ENCODE data around the gene TMEM132D. TPM values are rescaled to one million over a fixed set of nuclear protein-coding genes. Genes with fewer than 3 reads are reported as not detected.

The TMEM132D gene
- total RNA-seq, 1 donor from 2014 or later = 0.06 TPM

GRCh38 chr12:129234209-129234608, 669.6 kb downstream of the TMEM132D start:
- DNase-seq (ENCODE audit: low read depth) = no peak
- no peak overlapping the region for H3K4me3 ChIP-seq (ENCODE audit: low read depth, low read length)
- TF ChIP-seq, protein P1, sequence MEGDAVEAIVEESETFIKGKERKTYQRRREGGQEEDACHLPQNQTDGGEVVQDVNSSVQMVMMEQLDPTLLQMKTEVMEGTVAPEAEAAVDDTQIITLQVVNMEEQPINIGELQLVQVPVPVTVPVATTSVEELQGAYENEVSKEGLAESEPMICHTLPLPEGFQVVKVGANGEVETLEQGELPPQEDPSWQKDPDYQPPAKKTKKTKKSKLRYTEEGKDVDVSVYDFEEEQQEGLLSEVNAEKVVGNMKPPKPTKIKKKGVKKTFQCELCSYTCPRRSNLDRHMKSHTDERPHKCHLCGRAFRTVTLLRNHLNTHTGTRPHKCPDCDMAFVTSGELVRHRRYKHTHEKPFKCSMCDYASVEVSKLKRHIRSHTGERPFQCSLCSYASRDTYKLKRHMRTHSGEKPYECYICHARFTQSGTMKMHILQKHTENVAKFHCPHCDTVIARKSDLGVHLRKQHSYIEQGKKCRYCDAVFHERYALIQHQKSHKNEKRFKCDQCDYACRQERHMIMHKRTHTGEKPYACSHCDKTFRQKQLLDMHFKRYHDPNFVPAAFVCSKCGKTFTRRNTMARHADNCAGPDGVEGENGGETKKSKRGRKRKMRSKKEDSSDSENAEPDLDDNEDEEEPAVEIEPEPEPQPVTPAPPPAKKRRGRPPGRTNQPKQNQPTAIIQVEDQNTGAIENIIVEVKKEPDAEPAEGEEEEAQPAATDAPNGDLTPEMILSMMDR (conservative IDR thresholded peaks at IDR 0.05; ENCODE audit: low read depth, low read length) = no peak

GRCh38 chr12:129231491-129231890, 672.3 kb downstream of the TMEM132D start:
- no peak overlapping the region for H3K4me3 ChIP-seq (ENCODE audit: low read depth, low read length)
- TF ChIP-seq, protein P1 (conservative IDR thresholded peaks at IDR 0.05; ENCODE audit: low read depth, low read length) = no peak
- DNase-seq (ENCODE audit: low read depth) = no peak

GRCh38 chr12:129230995-129231394, 672.8 kb downstream of the TMEM132D start:
- H3K4me3 ChIP-seq (ENCODE audit: low read depth, low read length) = no peak overlapping the region
- no peak for DNase-seq (ENCODE audit: low read depth)
- TF ChIP-seq, protein P1 (conservative IDR thresholded peaks at IDR 0.05; ENCODE audit: low read depth, low read length) = no peak

DNA sequence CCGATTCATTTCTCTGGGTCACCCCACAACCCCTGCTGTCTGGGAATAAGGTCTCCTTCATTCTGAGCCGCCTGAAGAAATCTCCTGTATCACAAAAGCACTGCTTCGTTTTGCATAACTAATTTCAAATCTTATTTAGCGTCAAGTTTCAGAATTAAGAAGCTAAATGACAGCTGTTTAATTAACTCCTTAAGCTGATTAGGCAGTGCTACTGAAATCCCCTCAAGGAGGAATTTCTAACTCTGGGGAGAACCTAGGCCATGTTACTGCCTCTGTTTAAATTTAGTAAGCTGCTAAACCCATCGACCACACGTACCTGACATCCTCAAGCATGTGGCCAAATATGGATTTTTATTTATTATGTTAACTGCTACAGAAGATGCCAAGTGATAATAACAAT, 677.0 kb downstream of the TMEM132D start:
- no peak overlapping the region for H3K4me3 ChIP-seq (ENCODE audit: low read depth, low read length)
- DNase-seq (ENCODE audit: low read depth) = no peak
- TF ChIP-seq, protein P1 (conservative IDR thresholded peaks at IDR 0.05; ENCODE audit: low read depth, low read length) = no peak

GRCh38 chr12:129226005-129226404, 677.8 kb downstream of the TMEM132D start:
- TF ChIP-seq, protein P1 (conservative IDR thresholded peaks at IDR 0.05; ENCODE audit: low read depth, low read length) = no peak
- H3K4me3 ChIP-seq (ENCODE audit: low read depth, low read length) = no peak overlapping the region
- DNase-seq (ENCODE audit: low read depth) = no peak

GRCh38 chr12:129215556-129215955, 688.3 kb downstream of the TMEM132D start:
- DNase-seq (ENCODE audit: low read depth) = peak; percentile 52
- H3K4me3 ChIP-seq (ENCODE audit: low read depth, low read length) = no peak overlapping the region
- TF ChIP-seq, protein P1 (conservative IDR thresholded peaks at IDR 0.05; ENCODE audit: low read depth, low read length) = no peak

DNA sequence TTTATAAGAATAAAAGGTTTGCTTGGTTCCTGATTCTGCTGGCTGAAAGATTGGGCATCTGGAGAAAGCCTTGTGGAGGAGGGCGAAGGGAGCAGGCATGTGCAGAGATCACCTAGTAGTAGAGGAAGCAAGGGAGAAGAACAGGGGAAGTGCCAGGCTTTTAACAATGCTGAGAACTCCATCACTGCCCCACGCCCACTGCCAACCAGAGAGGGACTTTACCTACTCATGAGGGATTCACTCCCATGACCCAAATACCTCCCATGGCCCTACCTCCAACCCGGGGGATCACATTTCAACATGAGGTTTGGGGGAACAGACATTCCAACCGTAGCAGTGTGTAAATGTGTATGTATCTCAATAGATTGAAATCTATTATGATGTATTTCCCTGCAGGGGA, 690.3 kb downstream of the TMEM132D start:
- TF ChIP-seq, protein P1 (conservative IDR thresholded peaks at IDR 0.05; ENCODE audit: low read depth, low read length) = no peak
- H3K4me3 ChIP-seq (ENCODE audit: low read depth, low read length) = no peak overlapping the region
- no peak for DNase-seq (ENCODE audit: low read depth)
